BLaER1 (cell line): ENCODE data around the gene SLC25A45.

Experiments
- H3K27ac ChIP-seq: shearing (Covaris generic); formaldehyde crosslinking; 2 replicates; pipeline ENCODE4 v1.8.1; 2022
- H3K27me3 ChIP-seq: shearing (Covaris generic); formaldehyde crosslinking; 2 replicates; pipeline ENCODE4 v1.8.1; 2022
- H3K36me3 ChIP-seq: shearing (Covaris generic); formaldehyde crosslinking; 2 replicates; pipeline ENCODE4 v1.8.1; 2022
- H3K4me1 ChIP-seq: shearing (Covaris generic); formaldehyde crosslinking; 2 replicates; pipeline ENCODE4 v1.8.1; 2022
- H3K4me2 ChIP-seq: shearing (Covaris generic); formaldehyde crosslinking; 2 replicates; pipeline ENCODE4 v1.8.1; 2022
- H3K4me3 ChIP-seq: shearing (Covaris generic); formaldehyde crosslinking; 2 replicates; pipeline ENCODE4 v1.8.1; 2022
- H3K9ac ChIP-seq: shearing (Covaris generic); formaldehyde crosslinking; 2 replicates; pipeline ENCODE4 v1.8.1; 2022
- H3K9me3 ChIP-seq: shearing (Covaris generic); formaldehyde crosslinking; 2 replicates; pipeline ENCODE4 v1.8.1; 2022
- H4K20me1 ChIP-seq: shearing (Covaris generic); formaldehyde crosslinking; 2 replicates; pipeline ENCODE4 v1.8.1; 2022
- Cebpa-rat ChIP-seq: shearing (Covaris generic); IDR thresholded peaks from 2 replicates; pipeline ENCODE4 v1.8.1; 2022

The SLC25A45 gene

GRCh38 chr11:65378928-65379638 is 3.4 kb downstream of the SLC25A45 start:
- Histone ChIP-seq H3K9ac (peak overlapping the region; percentile 56), H3K4me2 (peak overlapping the region; percentile 74), H3K36me3 (no peaks in the 10 kb centered on the region), H3K4me1 (peaks cover 75% of the 10 kb centered on the region), H3K4me3 (no peak overlapping the region), H3K9me3 (no peaks in the 10 kb centered on the region), H3K27ac (peak overlapping the region; percentile 94), H3K27me3 (no peaks in the 10 kb centered on the region), H4K20me1 (no peaks in the 10 kb centered on the region)
- TF ChIP-seq Cebpa-rat: no peak

- H3K36me3 ChIP-seq: no peaks in the 10 kb centered on the region
- H3K4me3 ChIP-seq: no peak overlapping the region
- peaks cover 68% of the 10 kb centered on the region for H3K4me1 ChIP-seq
- no peaks in the 10 kb centered on the region for H4K20me1 ChIP-seq
- peak overlapping the region; percentile 56 for H3K9ac ChIP-seq
- H3K4me2 ChIP-seq: peak overlapping the region; percentile 74
- peak overlapping the region; percentile 58 for H3K27ac ChIP-seq
- no peaks in the 10 kb centered on the region for H3K27me3 ChIP-seq
- TF ChIP-seq Cebpa-rat: no peak
- no peaks in the 10 kb centered on the region for H3K9me3 ChIP-seq
Observed at GRCh38 chr11:65378208-65378927, 4.1 kb downstream of the SLC25A45 start.

- H3K9me3 ChIP-seq: no peaks in the 10 kb centered on the region
- peaks cover 62% of the 10 kb centered on the region for H3K4me1 ChIP-seq
- no peak for TF ChIP-seq Cebpa-rat
- no peaks in the 10 kb centered on the region for H3K27me3 ChIP-seq
- H3K4me3 ChIP-seq: no peak overlapping the region
- peak overlapping the region; percentile 74 for H3K4me2 ChIP-seq
- H3K36me3 ChIP-seq: no peaks in the 10 kb centered on the region
- peak overlapping the region; percentile 58 for H3K27ac ChIP-seq
- H4K20me1 ChIP-seq: no peaks in the 10 kb centered on the region
- peak overlapping the region; percentile 56; the same call in 1 of the 2 replicates for H3K9ac ChIP-seq
Observed at GRCh38 chr11:65377777-65378176, 4.7 kb downstream of the SLC25A45 start.

- Histone ChIP-seq H3K27ac (peak overlapping the region; percentile 20; the same call in 1 of the 2 replicates), H4K20me1 (no peaks in the 10 kb centered on the region), H3K9me3 (no peaks in the 10 kb centered on the region), H3K9ac (peak overlapping the region; percentile 56; the same call in 1 of the 2 replicates), H3K4me2 (peak overlapping the region; percentile 74), H3K27me3 (no peaks in the 10 kb centered on the region), H3K36me3 (no peaks in the 10 kb centered on the region), H3K4me3 (no peak overlapping the region), H3K4me1 (peaks cover 59% of the 10 kb centered on the region)
- TF ChIP-seq Cebpa-rat: no peak
Observed at GRCh38 chr11:65377036-65377435, 5.4 kb downstream of the SLC25A45 start.

GRCh38 chr11:65376138-65376713 is 6.2 kb downstream of the SLC25A45 start:
- H3K4me1 ChIP-seq: peaks cover 54% of the 10 kb centered on the region
- H3K27me3 ChIP-seq: no peaks in the 10 kb centered on the region
- H3K36me3 ChIP-seq: no peaks in the 10 kb centered on the region
- no peak overlapping the region; the same call in 1 of the 2 replicates for H3K9ac ChIP-seq
- no peaks in the 10 kb centered on the region for H3K9me3 ChIP-seq
- H3K27ac ChIP-seq: no peak overlapping the region
- no peak overlapping the region for H3K4me3 ChIP-seq
- H4K20me1 ChIP-seq: no peaks in the 10 kb centered on the region
- no peak for TF ChIP-seq Cebpa-rat
- no peak overlapping the region for H3K4me2 ChIP-seq

- Histone ChIP-seq H3K9ac (0 out of 2 replicates have a peak overlapping the region, but pooled peaks have one; percentile 10), H4K20me1 (no peaks in the 10 kb centered on the region), H3K9me3 (no peaks in the 10 kb centered on the region), H3K4me2 (no peak overlapping the region), H3K4me1 (peaks cover 54% of the 10 kb centered on the region), H3K36me3 (no peaks in the 10 kb centered on the region), H3K27me3 (no peaks in the 10 kb centered on the region), H3K4me3 (no peak overlapping the region), H3K27ac (no peak overlapping the region)
- TF ChIP-seq Cebpa-rat: no peak
Observed at GRCh38 chr11:65375012-65375411, 7.4 kb downstream of the SLC25A45 start.

GRCh38 chr11:65373839-65374580 is 8.4 kb downstream of the SLC25A45 start:
- no peak overlapping the region for H3K27ac ChIP-seq
- H4K20me1 ChIP-seq: no peaks in the 10 kb centered on the region
- no peaks in the 10 kb centered on the region for H3K36me3 ChIP-seq
- H3K9ac ChIP-seq: no peak overlapping the region
- H3K4me1 ChIP-seq: peaks cover 47% of the 10 kb centered on the region
- H3K27me3 ChIP-seq: no peaks in the 10 kb centered on the region
- H3K4me3 ChIP-seq: no peak overlapping the region
- no peak overlapping the region for H3K4me2 ChIP-seq
- H3K9me3 ChIP-seq: no peaks in the 10 kb centered on the region
- TF ChIP-seq Cebpa-rat: no peak

GRCh38 chr11:65370659-65371049 is 11.8 kb downstream of the SLC25A45 start:
- no peak overlapping the region for H3K27ac ChIP-seq
- H3K27me3 ChIP-seq: no peaks in the 10 kb centered on the region
- peaks cover 32% of the 10 kb centered on the region for H3K4me1 ChIP-seq
- no peak overlapping the region for H3K4me3 ChIP-seq
- H4K20me1 ChIP-seq: no peaks in the 10 kb centered on the region
- H3K36me3 ChIP-seq: no peaks in the 10 kb centered on the region
- H3K4me2 ChIP-seq: peak overlapping the region; percentile 58
- no peak for TF ChIP-seq Cebpa-rat
- no peak overlapping the region for H3K9ac ChIP-seq
- H3K9me3 ChIP-seq: no peaks in the 10 kb centered on the region

- H3K27ac ChIP-seq: no peak overlapping the region
- H3K4me3 ChIP-seq: no peak overlapping the region
- TF ChIP-seq Cebpa-rat: no peak
- H4K20me1 ChIP-seq: no peaks in the 10 kb centered on the region
- no peak overlapping the region for H3K4me2 ChIP-seq
- peaks cover 35% of the 10 kb centered on the region for H3K4me1 ChIP-seq
- H3K9ac ChIP-seq: no peak overlapping the region
- H3K36me3 ChIP-seq: no peaks in the 10 kb centered on the region
- H3K27me3 ChIP-seq: no peaks in the 10 kb centered on the region
- no peaks in the 10 kb centered on the region for H3K9me3 ChIP-seq
Observed at GRCh38 chr11:65366340-65366773, 16.1 kb downstream of the SLC25A45 start.
